ENCODE measurements around the gene PDE10A.

The PDE10A gene

DNA sequence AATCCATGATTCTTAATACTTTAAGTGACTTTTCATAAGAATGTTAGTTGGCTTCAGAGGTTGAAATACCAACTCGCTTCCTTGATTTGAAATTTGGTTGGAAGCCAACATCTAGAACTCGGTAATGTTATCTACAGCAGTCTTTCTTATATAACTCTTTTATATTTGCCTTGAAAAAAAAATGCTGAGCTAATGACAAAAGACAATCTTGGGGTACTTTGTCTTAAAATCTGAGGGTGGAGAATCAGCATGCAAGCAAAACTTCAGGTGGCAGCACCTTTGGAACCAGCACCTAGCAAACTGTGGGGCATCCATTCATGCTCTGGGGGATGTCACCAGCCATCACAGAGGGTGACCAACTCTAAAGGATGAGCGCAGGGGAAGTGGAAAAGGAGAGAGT is 76.3 kb downstream of the PDE10A start:
- TF ChIP-seq SUZ12 (IDR thresholded peaks at IDR 0.05; ENCODE audit: extremely low read depth, insufficient read depth, insufficient read length) = no peak
- TF ChIP-seq ZNF274 (IDR thresholded peaks at IDR 0.05; ENCODE audit: low read depth, low read length) = no peak
- no peak for TF ChIP-seq YY1 (IDR thresholded peaks at IDR 0.05; ENCODE audit: insufficient read depth, insufficient read length)
- Histone ChIP-seq H3K9me3 (ENCODE audit: insufficient read depth, low read length) (no peaks in the 10 kb centered on the region), H3K27me3 (ENCODE audit: insufficient read depth, insufficient read length) (no peaks in the 10 kb centered on the region), H3K4me1 (ENCODE audit: insufficient read depth, insufficient read length) (no peaks in the 10 kb centered on the region), H3K4me3 (ENCODE audit: insufficient read length, low read depth) (no peak overlapping the region), H3K36me3 (ENCODE audit: insufficient read depth, insufficient read length, low read length) (no peaks in the 10 kb centered on the region), H3K9ac (ENCODE audit: insufficient read length, low read depth) (no peak overlapping the region)
- DNase-seq (ENCODE audit: low read depth, low spot score) = no peak

DNA sequence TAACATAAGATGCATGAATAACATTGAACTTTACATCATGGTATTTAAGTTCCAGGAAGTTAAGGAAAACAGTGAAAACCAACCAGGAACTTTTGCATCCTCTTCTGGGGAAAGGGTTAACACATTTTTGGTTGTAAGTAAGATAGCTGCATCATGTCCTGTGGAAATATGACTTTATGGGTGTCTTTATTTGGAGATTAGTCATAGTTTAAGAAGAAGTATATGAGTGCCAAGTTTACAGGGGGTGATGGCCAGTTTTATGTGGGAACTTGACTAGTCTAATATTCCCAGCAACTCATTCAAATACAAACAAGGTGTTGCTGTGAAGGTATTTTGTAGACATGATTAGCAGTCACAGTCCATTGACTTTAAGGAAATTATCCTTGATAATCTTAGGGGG is 78.0 kb downstream of the PDE10A start:
- no peak for TF ChIP-seq SUZ12 (IDR thresholded peaks at IDR 0.05; ENCODE audit: extremely low read depth, insufficient read depth, insufficient read length)
- H3K4me3 ChIP-seq (ENCODE audit: insufficient read length, low read depth) = no peak overlapping the region
- H3K27me3 ChIP-seq (ENCODE audit: insufficient read depth, insufficient read length) = no peaks in the 10 kb centered on the region
- no peaks in the 10 kb centered on the region for H3K9me3 ChIP-seq (ENCODE audit: insufficient read depth, low read length)
- no peaks in the 10 kb centered on the region for H3K36me3 ChIP-seq (ENCODE audit: insufficient read depth, insufficient read length, low read length)
- no peaks in the 10 kb centered on the region for H3K4me1 ChIP-seq (ENCODE audit: insufficient read depth, insufficient read length)
- no peak overlapping the region for H3K9ac ChIP-seq (ENCODE audit: insufficient read length, low read depth)
- DNase-seq (ENCODE audit: low read depth, low spot score) = no peak

DNA sequence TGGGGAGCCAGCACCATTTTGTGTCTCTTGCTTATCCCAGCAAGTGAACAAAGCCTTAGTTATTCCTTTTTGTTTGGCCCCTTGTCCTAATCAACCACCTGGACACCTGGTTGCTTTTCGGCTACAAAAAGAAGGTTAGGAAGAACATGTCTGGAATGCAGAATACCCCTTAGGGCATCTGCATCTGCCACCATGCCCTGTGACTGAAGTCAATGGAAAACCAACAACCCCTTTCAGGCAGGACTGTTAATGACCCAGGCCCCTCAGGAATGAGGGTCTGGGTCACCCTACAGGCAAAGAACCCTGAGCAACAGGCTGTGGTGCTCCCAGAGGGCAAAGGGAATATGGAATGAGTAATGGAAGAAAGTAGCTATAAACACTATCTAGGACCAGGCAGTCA is 78.5 kb downstream of the PDE10A start:
- no peak overlapping the region for H3K4me3 ChIP-seq (ENCODE audit: insufficient read length, low read depth)
- no peak for TF ChIP-seq ZNF274 (IDR thresholded peaks at IDR 0.05; ENCODE audit: low read depth, low read length)

DNA sequence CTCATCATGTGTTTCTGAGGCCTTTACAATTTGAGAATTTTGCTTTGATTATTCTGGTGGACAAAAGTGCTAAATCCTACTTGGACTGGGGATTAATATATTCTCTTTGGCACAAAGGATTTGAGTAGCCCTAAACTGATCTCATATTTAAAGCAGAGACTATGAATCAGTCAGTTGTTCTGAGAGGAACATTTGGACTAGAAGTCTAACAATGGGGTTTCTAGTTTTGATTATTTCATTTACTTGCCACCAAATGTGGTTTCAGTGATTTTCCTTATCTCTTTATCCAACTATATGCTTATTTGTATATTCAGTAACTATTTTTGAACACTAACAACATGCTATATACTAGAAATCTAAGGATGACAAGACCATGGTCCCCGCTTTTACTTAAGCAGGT is 81.4 kb downstream of the PDE10A start:
- no peak for TF ChIP-seq ZNF274 (IDR thresholded peaks at IDR 0.05; ENCODE audit: low read depth, low read length)
- TF ChIP-seq SUZ12 (IDR thresholded peaks at IDR 0.05; ENCODE audit: extremely low read depth, insufficient read depth, insufficient read length) = no peak
- no peak for TF ChIP-seq YY1 (IDR thresholded peaks at IDR 0.05; ENCODE audit: insufficient read depth, insufficient read length)
- no peaks in the 10 kb centered on the region for H3K4me1 ChIP-seq (ENCODE audit: insufficient read depth, insufficient read length)

More for the DNA sequence above, 78.5 kb downstream of the PDE10A start:
- no peaks in the 10 kb centered on the region for H3K9me3 ChIP-seq (ENCODE audit: insufficient read depth, low read length)
- H3K4me1 ChIP-seq (ENCODE audit: insufficient read depth, insufficient read length) = no peaks in the 10 kb centered on the region
- H3K36me3 ChIP-seq (ENCODE audit: insufficient read depth, insufficient read length, low read length) = no peaks in the 10 kb centered on the region
- DNase-seq (ENCODE audit: low read depth, low spot score) = no peak
- no peaks in the 10 kb centered on the region for H3K27me3 ChIP-seq (ENCODE audit: insufficient read depth, insufficient read length)
- H3K9ac ChIP-seq (ENCODE audit: insufficient read length, low read depth) = no peak overlapping the region

DNA sequence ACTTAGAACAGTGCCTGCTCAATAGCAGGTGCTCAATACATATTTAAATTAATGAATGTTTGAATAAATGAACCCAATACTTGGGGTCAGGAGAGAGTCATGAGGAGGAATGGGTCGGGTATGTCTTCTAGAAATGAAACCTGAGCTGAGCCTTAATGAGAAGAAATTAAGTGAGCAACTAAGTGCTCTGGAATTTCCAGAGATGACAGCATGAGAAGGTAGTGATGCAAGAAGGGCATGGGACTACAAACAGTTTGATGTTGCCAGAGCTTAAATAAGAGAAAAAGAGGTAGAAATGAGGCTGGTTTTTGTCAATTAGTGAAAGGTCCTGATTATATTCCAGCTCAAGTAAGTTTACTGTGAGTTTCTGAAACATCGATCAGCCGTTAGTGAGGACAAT is 82.9 kb downstream of the PDE10A start:
- DNase-seq (ENCODE audit: low read depth, low spot score) = no peak
- Histone ChIP-seq H3K27me3 (ENCODE audit: insufficient read depth, insufficient read length) (no peaks in the 10 kb centered on the region), H3K36me3 (ENCODE audit: insufficient read depth, insufficient read length, low read length) (no peaks in the 10 kb centered on the region), H3K4me1 (ENCODE audit: insufficient read depth, insufficient read length) (no peaks in the 10 kb centered on the region), H3K9ac (ENCODE audit: insufficient read length, low read depth) (no peak overlapping the region), H3K9me3 (ENCODE audit: insufficient read depth, low read length) (no peaks in the 10 kb centered on the region), H3K4me3 (ENCODE audit: insufficient read length, low read depth) (no peak overlapping the region)
- TF ChIP-seq SUZ12 (IDR thresholded peaks at IDR 0.05; ENCODE audit: extremely low read depth, insufficient read depth, insufficient read length) (no peak), YY1 (IDR thresholded peaks at IDR 0.05; ENCODE audit: insufficient read depth, insufficient read length) (no peak), ZNF274 (IDR thresholded peaks at IDR 0.05; ENCODE audit: low read depth, low read length) (no peak)

More for the DNA sequence above, 81.4 kb downstream of the PDE10A start:
- Histone ChIP-seq H3K36me3 (ENCODE audit: insufficient read depth, insufficient read length, low read length) (no peaks in the 10 kb centered on the region), H3K9ac (ENCODE audit: insufficient read length, low read depth) (no peak overlapping the region), H3K27me3 (ENCODE audit: insufficient read depth, insufficient read length) (no peaks in the 10 kb centered on the region), H3K9me3 (ENCODE audit: insufficient read depth, low read length) (no peaks in the 10 kb centered on the region), H3K4me3 (ENCODE audit: insufficient read length, low read depth) (no peak overlapping the region)
- no peak for DNase-seq (ENCODE audit: low read depth, low spot score)

DNA sequence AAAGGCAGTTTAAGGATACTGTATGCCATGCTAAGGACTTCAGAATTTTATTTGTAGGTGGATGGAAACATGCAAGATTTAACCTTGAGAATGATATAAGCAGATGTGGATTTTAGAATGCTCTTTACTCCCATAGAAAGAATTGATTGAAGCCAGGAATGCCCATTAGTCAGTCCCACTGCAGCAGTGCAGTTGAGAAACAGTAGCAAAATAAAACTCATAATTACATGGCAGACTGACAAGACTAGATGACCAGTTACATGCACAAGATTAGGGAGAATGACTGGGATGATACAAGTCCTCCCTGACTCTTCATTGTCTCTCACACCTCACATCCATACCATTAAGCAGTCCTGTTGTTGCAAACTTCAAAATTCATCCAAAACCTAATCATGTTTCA is 83.9 kb downstream of the PDE10A start:
- Histone ChIP-seq H3K4me1 (ENCODE audit: insufficient read depth, insufficient read length) (no peaks in the 10 kb centered on the region), H3K36me3 (ENCODE audit: insufficient read depth, insufficient read length, low read length) (no peaks in the 10 kb centered on the region), H3K9me3 (ENCODE audit: insufficient read depth, low read length) (no peaks in the 10 kb centered on the region), H3K9ac (ENCODE audit: insufficient read length, low read depth) (no peak overlapping the region), H3K27me3 (ENCODE audit: insufficient read depth, insufficient read length) (no peaks in the 10 kb centered on the region), H3K4me3 (ENCODE audit: insufficient read length, low read depth) (no peak overlapping the region)
- TF ChIP-seq SUZ12 (IDR thresholded peaks at IDR 0.05; ENCODE audit: extremely low read depth, insufficient read depth, insufficient read length) (no peak), YY1 (IDR thresholded peaks at IDR 0.05; ENCODE audit: insufficient read depth, insufficient read length) (no peak), ZNF274 (IDR thresholded peaks at IDR 0.05; ENCODE audit: low read depth, low read length) (no peak)
- DNase-seq (ENCODE audit: low read depth, low spot score) = no peak

DNA sequence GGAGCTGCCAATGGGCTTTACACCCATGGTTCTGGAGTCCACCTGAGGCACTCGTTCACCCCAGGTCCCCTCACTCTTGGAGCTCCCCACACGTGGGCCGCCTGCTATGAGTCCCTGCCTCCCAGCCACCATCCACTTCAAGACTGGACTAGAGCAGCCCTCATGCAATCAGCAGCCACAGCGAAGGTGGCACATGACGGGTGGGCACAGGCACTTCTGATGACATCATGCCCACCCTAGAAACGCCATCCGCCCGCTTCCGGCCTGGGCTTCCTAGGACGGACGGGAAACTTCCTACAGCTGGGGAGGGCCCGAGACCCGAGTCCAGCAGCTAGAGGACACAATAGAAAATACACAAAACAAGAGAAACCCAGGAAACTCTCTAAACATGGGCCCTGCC is 85.5 kb downstream of the PDE10A start:
- no peaks in the 10 kb centered on the region for H3K4me1 ChIP-seq (ENCODE audit: insufficient read depth, insufficient read length)
- no peaks in the 10 kb centered on the region for H3K27me3 ChIP-seq (ENCODE audit: insufficient read depth, insufficient read length)
- no peak for TF ChIP-seq YY1 (IDR thresholded peaks at IDR 0.05; ENCODE audit: insufficient read depth, insufficient read length)
- no peak for TF ChIP-seq ZNF274 (IDR thresholded peaks at IDR 0.05; ENCODE audit: low read depth, low read length)
- no peak for TF ChIP-seq SUZ12 (IDR thresholded peaks at IDR 0.05; ENCODE audit: extremely low read depth, insufficient read depth, insufficient read length)
- H3K9ac ChIP-seq (ENCODE audit: insufficient read length, low read depth) = no peak overlapping the region
- H3K36me3 ChIP-seq (ENCODE audit: insufficient read depth, insufficient read length, low read length) = no peaks in the 10 kb centered on the region
- H3K4me3 ChIP-seq (ENCODE audit: insufficient read length, low read depth) = no peak overlapping the region
- no peaks in the 10 kb centered on the region for H3K9me3 ChIP-seq (ENCODE audit: insufficient read depth, low read length)
- no peak for DNase-seq (ENCODE audit: low read depth, low spot score)

DNA sequence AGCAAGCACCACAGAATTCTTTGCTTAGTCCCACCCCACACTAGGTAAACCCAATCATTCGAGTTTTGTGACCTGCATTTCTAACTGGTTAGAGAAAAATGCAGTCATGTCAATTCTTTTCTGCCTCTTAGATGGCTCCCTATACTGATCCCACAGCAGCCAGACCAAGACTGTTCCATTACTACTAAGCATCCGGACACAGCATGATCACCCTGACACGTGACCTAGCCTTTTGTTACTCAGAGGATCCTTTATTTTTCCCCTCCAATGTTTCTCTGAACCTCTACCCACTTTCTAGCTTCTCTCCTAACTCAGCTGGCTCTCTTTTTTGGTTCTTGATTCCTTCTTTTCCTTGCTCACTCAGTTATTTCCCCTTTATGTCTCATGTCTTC is 87.9 kb downstream of the PDE10A start:
- no peak overlapping the region for H3K4me3 ChIP-seq (ENCODE audit: insufficient read length, low read depth)
- H3K36me3 ChIP-seq (ENCODE audit: insufficient read depth, insufficient read length, low read length) = no peaks in the 10 kb centered on the region
- no peaks in the 10 kb centered on the region for H3K27me3 ChIP-seq (ENCODE audit: insufficient read depth, insufficient read length)
- TF ChIP-seq ZNF274 (IDR thresholded peaks at IDR 0.05; ENCODE audit: low read depth, low read length) (no peak), YY1 (IDR thresholded peaks at IDR 0.05; ENCODE audit: insufficient read depth, insufficient read length) (no peak), SUZ12 (IDR thresholded peaks at IDR 0.05; ENCODE audit: extremely low read depth, insufficient read depth, insufficient read length) (no peak)
- no peak overlapping the region for H3K9ac ChIP-seq (ENCODE audit: insufficient read length, low read depth)
- no peaks in the 10 kb centered on the region for H3K9me3 ChIP-seq (ENCODE audit: insufficient read depth, low read length)
- no peak for DNase-seq (ENCODE audit: low read depth, low spot score)
- no peaks in the 10 kb centered on the region for H3K4me1 ChIP-seq (ENCODE audit: insufficient read depth, insufficient read length)

Data from NT2/D1 (cell line).